Gastrocnemius medialis (tissue), 4 donors: ENCODE results near the gene FSIP1. TPM values are rescaled to one million over a fixed set of nuclear protein-coding genes. Genes with fewer than 3 reads are reported as not detected.

ENCODE experiments used
- ATAC-seq, 2 donors: fragments of 150-250 bp; one replicate each; pipeline ENCODE4 v1.9.1; 2016
- DNase-seq, 2 donors: peaks; one replicate each; pipeline ENCODE4 v3.0.0-alpha.2; 2019
- H3K27ac ChIP-seq, 4 donors: fragments of 200-600 bp; sonication (generic); 1 replicate in 1 of 4; 2 replicates in 3 of 4; pipeline ENCODE4 v1.5.1; 2016 to 2018; ENCODE audit warnings: mild to moderate bottlenecking in 2 of 4, moderate library complexity in 1 of 4
- H3K27me3 ChIP-seq, 3 donors: fragments of 200-600 bp; sonication (generic) in 2 of 3; 1 replicate in 1 of 3; 2 replicates in 2 of 3; pipeline versions ENCODE4 v1.5.1 to v1.6.0; 2016 to 2019; ENCODE audit warnings: mild to moderate bottlenecking in 1 of 3, moderate library complexity in 1 of 3
- H3K36me3 ChIP-seq, 2 donors: fragments of 200-600 bp; sonication (generic) in 1 of 2; one replicate each; pipeline ENCODE4 v1.5.1; 2017 to 2018
- H3K4me1 ChIP-seq, 2 donors: fragments of 200-600 bp; sonication (generic) in 1 of 2; one replicate each; pipeline ENCODE4 v1.5.1; 2016 to 2017; ENCODE audit warnings: mild to moderate bottlenecking in 2 of 2
- H3K4me3 ChIP-seq, 4 donors: fragments of 200-600 bp; sonication (generic) in 3 of 4; 1 replicate in 1 of 4; 2 replicates in 3 of 4; pipeline ENCODE4 v1.5.1; 2016 to 2019; ENCODE audit warnings: mild to moderate bottlenecking in 2 of 4
- H3K9me3 ChIP-seq, 3 donors: fragments of 200-600 bp; sonication (generic) in 2 of 3; 1 replicate in 1 of 3; 2 replicates in 2 of 3; pipeline ENCODE4 v1.5.1; 2016 to 2019
- POLR2A ChIP-seq, 2 donors: fragments of 450-650 bp; IDR thresholded peaks; one replicate each; pipeline ENCODE4 v1.6.1; 2017; ENCODE audit warnings: antibody characterized with exemption in 2 of 2, mild to moderate bottlenecking in 2 of 2, moderate library complexity in 2 of 2
- in situ Hi-C, 4 donors: fragments of 200-750 bp; cut with MboI; loops; one replicate each; pipeline versions ENCODE4 v1.15.0 to v1.8.0; 2017; ENCODE audit warnings: low sequenced_read_pairs in 4 of 4
- intact Hi-C: fragments of 100-400 bp; cut with DNase I; formaldehyde crosslinking; loops from one replicate; pipeline ENCODE4 v1.15.1; 2023; ENCODE audit warnings: low total_unique reads
- total RNA-seq, 4 donors: library from RNA; depleted of rRNA; stranded (reverse); fragments of >200 nt; gene quantifications; one replicate each; pipeline versions ENCODE4 v1.1.0 to v1.2.3, GENCODE V29; 2016
- TF ChIP-seq, protein P1 (sequence below), 5 experiments: fragments of 450-650 bp in 3 of 5; fragments of 200-600 bp in 2 of 5; sonication (generic) in 2 of 5; IDR thresholded peaks in 4 of 5; conservative IDR thresholded peaks in 1 of 5; 1 replicate in 4 of 5; 2 replicates in 1 of 5; pipeline ENCODE4 v1.5.1; 2016 to 2019; ENCODE audit warnings: antibody characterized with exemption in 5 of 5, mild to moderate bottlenecking in 3 of 5, moderate library complexity in 3 of 5

The FSIP1 gene
- total RNA-seq, 4 donors from 2014 or later = 0.11 to 23.9 (median 1.0) TPM; not detected in 1

DNA sequence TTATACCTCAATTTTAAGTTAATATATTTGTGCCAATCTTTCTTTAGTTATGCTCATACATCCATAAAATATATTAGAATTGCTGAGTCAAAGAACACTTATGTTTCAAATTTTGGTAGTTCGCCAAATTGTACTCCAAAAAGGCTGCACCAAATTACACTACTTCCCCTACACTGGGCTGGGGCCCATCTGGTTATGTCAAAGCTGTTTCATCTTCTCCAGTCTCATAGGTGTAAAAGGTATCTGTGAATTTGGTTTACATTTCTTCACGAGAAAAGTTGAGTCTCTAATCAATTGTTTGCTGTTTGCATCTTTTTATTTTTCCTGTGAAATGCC, 706 bp downstream of the FSIP1 start:
- no peaks in the 10 kb centered on the region for H3K9me3 ChIP-seq
- no peaks in the 10 kb centered on the region for H3K27me3 ChIP-seq
- peak overlapping the region in 2 of 4 donors; percentile 37 to 75 for H3K27ac ChIP-seq
- ATAC-seq (no peak), DNase-seq (no peak)
- in situ Hi-C loops = loop anchor here in 2 of 4 donors (10.0 to 25.0 kb wide), 3 partner anchors 130 to 355 kb away; partner anchors contain the start of gene GPR176 (in 1 of the 2)
- intact Hi-C loops = loop anchor here (5.0 to 10.0 kb wide), 3 partner anchors 263 to 1530 kb away; partner anchors contain the start of gene SPRED1
- H3K4me1 ChIP-seq = peaks cover 0 to 14% of the 10 kb centered on the region in 2 donors
- H3K36me3 ChIP-seq = no peaks in the 10 kb centered on the region
- peak overlapping the region; percentile 64 to 99 (median 88) for H3K4me3 ChIP-seq
- TF ChIP-seq POLR2A (IDR thresholded peaks at IDR 0.05) = no peak
- TF ChIP-seq, protein P1, sequence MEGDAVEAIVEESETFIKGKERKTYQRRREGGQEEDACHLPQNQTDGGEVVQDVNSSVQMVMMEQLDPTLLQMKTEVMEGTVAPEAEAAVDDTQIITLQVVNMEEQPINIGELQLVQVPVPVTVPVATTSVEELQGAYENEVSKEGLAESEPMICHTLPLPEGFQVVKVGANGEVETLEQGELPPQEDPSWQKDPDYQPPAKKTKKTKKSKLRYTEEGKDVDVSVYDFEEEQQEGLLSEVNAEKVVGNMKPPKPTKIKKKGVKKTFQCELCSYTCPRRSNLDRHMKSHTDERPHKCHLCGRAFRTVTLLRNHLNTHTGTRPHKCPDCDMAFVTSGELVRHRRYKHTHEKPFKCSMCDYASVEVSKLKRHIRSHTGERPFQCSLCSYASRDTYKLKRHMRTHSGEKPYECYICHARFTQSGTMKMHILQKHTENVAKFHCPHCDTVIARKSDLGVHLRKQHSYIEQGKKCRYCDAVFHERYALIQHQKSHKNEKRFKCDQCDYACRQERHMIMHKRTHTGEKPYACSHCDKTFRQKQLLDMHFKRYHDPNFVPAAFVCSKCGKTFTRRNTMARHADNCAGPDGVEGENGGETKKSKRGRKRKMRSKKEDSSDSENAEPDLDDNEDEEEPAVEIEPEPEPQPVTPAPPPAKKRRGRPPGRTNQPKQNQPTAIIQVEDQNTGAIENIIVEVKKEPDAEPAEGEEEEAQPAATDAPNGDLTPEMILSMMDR (IDR thresholded peaks at IDR 0.05 in 4 of 5, conservative IDR thresholded peaks at IDR 0.05 in 1 of 5) = no peak

DNA sequence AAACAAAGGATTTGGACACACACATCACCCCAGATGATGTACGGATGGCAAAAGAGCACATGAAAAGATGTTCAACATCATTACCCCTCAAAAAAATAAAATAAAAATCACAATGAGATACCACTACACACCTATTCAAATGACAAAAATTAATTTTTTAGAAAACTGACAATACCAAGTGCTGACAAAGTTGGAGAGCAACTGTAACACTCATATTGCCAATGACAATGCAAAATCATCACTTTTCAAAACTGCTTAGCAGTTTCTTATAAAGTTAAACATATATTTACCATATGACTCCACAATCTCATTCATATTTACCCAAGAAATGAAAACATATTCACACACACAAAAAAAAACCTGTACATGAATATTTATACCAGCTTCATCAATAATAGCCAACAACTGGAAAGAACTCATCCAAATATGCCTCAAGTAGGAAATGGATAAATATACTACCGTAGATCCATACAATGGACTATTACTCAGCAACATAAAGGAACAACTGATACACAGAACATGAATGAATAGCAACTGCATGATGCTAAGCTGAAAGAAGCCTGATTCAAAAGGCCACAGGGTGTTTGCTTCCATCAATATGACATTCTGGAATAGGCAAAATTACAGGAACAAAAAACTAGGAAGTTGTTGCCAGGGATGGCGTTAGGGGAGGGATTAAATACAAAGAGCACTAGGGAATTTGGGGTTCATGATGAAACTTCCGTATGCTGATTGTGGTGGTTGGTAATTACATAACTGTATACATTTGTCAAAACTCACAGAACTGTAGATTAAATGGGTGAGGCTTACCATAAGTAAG, 1.3 kb downstream of the FSIP1 start:
- intact Hi-C loops = loop anchor here (5.0 to 10.0 kb wide), 3 partner anchors 263 to 1529 kb away; partner anchors contain the start of gene SPRED1
- TF ChIP-seq, protein P1 (IDR thresholded peaks at IDR 0.05 in 4 of 5, conservative IDR thresholded peaks at IDR 0.05 in 1 of 5) = no peak
- no peak for TF ChIP-seq POLR2A (IDR thresholded peaks at IDR 0.05)
- H3K27ac ChIP-seq = no peak overlapping the region
- no peaks in the 10 kb centered on the region for H3K27me3 ChIP-seq
- H3K4me1 ChIP-seq = peaks cover 0 to 8% of the 10 kb centered on the region in 2 donors
- DNase-seq (no peak), ATAC-seq (no peak)
- no peaks in the 10 kb centered on the region for H3K36me3 ChIP-seq
- H3K4me3 ChIP-seq = peak overlapping the region in 1 of 4 donors; percentile 99
- in situ Hi-C loops = loop anchor here in 2 of 4 donors (10.0 to 25.0 kb wide), 3 partner anchors 131 to 356 kb away; partner anchors contain the start of gene GPR176 (in 1 of the 2)
- H3K9me3 ChIP-seq = no peaks in the 10 kb centered on the region

DNA sequence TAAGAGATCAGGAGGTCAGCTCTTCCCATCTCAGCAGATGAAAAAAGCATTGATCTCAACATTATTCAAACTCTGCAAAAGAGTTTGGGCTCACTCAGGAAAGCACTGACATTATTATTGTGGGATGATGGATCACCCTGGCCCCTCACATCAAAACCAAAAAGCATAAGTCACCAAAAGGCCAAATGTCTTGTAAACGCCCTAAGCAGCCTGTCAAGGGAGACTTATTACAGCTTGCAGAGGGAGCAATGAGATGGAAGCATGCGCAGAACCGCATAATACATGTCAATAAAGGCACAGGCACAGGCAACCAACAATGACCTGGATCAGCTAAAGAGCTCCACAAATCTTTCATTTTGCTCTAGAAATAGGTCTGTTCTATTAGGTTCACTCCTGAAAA, 4.6 kb downstream of the FSIP1 start:
- ATAC-seq (no peak), DNase-seq (no peak)
- TF ChIP-seq, protein P1 (IDR thresholded peaks at IDR 0.05 in 4 of 5, conservative IDR thresholded peaks at IDR 0.05 in 1 of 5) = no peak
- no peak for TF ChIP-seq POLR2A (IDR thresholded peaks at IDR 0.05)
- in situ Hi-C loops = loop anchor here in 2 of 4 donors (25.0 kb wide), 2 partner anchors 134 to 359 kb away; partner anchors contain the start of gene GPR176 (in 1 of the 2)
- intact Hi-C loops = no loop called here
- H3K36me3 ChIP-seq = no peaks in the 10 kb centered on the region
- no peaks in the 10 kb centered on the region for H3K27me3 ChIP-seq
- no peak overlapping the region for H3K27ac ChIP-seq
- no peaks in the 10 kb centered on the region for H3K9me3 ChIP-seq
- no peaks in the 10 kb centered on the region for H3K4me1 ChIP-seq
- H3K4me3 ChIP-seq = no peak overlapping the region

DNA sequence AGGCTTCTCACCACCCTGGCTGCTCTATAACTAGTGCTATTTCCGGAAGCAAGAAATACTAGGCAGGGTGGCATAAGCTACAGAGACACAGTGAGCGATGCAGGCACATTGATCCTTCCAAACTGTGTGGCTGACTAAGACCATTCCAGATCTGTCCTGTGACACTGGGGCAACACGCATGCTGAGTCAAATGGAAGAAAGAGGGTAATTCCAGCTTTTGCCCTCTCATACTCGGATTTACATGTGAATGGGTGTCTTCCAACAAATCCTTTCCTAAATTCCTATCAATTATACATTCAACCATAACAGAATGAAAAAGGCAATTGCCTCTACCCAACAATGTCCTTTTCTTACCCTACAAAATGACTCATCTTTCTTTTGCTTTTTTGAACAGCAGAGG, 5.1 kb downstream of the FSIP1 start:
- intact Hi-C loops = no loop called here
- Histone ChIP-seq H3K9me3 (no peaks in the 10 kb centered on the region), H3K36me3 (no peaks in the 10 kb centered on the region), H3K27ac (no peak overlapping the region), H3K27me3 (no peaks in the 10 kb centered on the region), H3K4me3 (no peak overlapping the region), H3K4me1 (no peaks in the 10 kb centered on the region)
- TF ChIP-seq, protein P1 (IDR thresholded peaks at IDR 0.05 in 4 of 5, conservative IDR thresholded peaks at IDR 0.05 in 1 of 5) = no peak
- TF ChIP-seq POLR2A (IDR thresholded peaks at IDR 0.05) = no peak
- no peak for DNase-seq
- in situ Hi-C loops = loop anchor here in 2 of 4 donors (25.0 kb wide), 2 partner anchors 135 to 360 kb away; partner anchors contain the start of gene GPR176 (in 1 of the 2)
- ATAC-seq = no peak
